ENCODE measurements around the gene XXYLT1. TPM values are rescaled to one million over a fixed set of nuclear protein-coding genes. Genes with fewer than 3 reads are reported as not detected.
A peak's percentile ranks its signal among the peaks of the same experiment; 100 is the strongest.

Gene XXYLT1
- total and polyA plus RNA-seq, 2 donors from 2014 or later, result 5.7 to 10.7 TPM

GRCh38 chr3:195181113-195181498, 89.9 kb downstream of the XXYLT1 start:
- H3K4me1 ChIP-seq (ENCODE audit: control insufficient read depth in 2 of 3, insufficient read depth in 2 of 3, low read depth in 1 of 3, low read length in 3 of 3), result peaks cover 0 to 12% (median 3%) of the 10 kb centered on the region in 3 donors
- no peak for FAIRE-seq
- H3K27ac ChIP-seq (ENCODE audit: low read depth in 2 of 2, low read length in 2 of 2), result no peak overlapping the region
- intact Hi-C loops (cut with DNase I), result no loop called here
- H3K4me3 ChIP-seq (ENCODE audit: low read length in 3 of 3), result no peak overlapping the region
- no peak overlapping the region for H3K9ac ChIP-seq (ENCODE audit: low read length in 3 of 3)
- no peaks in the 10 kb centered on the region for H3K9me3 ChIP-seq (ENCODE audit: control insufficient read depth in 2 of 3, insufficient read depth in 1 of 3, low read length in 3 of 3)
- no peaks in the 10 kb centered on the region for H3K36me3 ChIP-seq (ENCODE audit: control insufficient read depth in 2 of 3, insufficient read depth in 3 of 3, low read length in 3 of 3)
- no peak for DNase-seq
- no peak for TF ChIP-seq CTCF (IDR thresholded peaks at IDR 0.05; ENCODE audit: borderline replicate concordance, extremely low read depth, insufficient read depth)
- H3K27me3 ChIP-seq (ENCODE audit: control insufficient read depth, insufficient read depth, low read length), result no peaks in the 10 kb centered on the region

GRCh38 chr3:195180490-195181112, 90.4 kb downstream of the XXYLT1 start:
- H3K4me1 ChIP-seq (ENCODE audit: control insufficient read depth in 2 of 3, insufficient read depth in 2 of 3, low read depth in 1 of 3, low read length in 3 of 3), result peaks cover 0 to 12% (median 3%) of the 10 kb centered on the region in 3 donors
- H3K27ac ChIP-seq (ENCODE audit: low read depth in 2 of 2, low read length in 2 of 2), result no peak overlapping the region

GRCh38 chr3:195179776-195180489, 91.0 kb downstream of the XXYLT1 start:
- Histone ChIP-seq H3K4me3 (ENCODE audit: low read length in 3 of 3) (no peak overlapping the region), H3K36me3 (ENCODE audit: control insufficient read depth in 2 of 3, insufficient read depth in 3 of 3, low read length in 3 of 3) (no peaks in the 10 kb centered on the region), H3K9ac (ENCODE audit: low read length in 3 of 3) (no peak overlapping the region), H3K9me3 (ENCODE audit: control insufficient read depth in 2 of 3, insufficient read depth in 1 of 3, low read length in 3 of 3) (no peaks in the 10 kb centered on the region), H3K27me3 (ENCODE audit: control insufficient read depth, insufficient read depth, low read length) (no peaks in the 10 kb centered on the region), H3K27ac (ENCODE audit: low read depth in 2 of 2, low read length in 2 of 2) (no peak overlapping the region), H3K4me1 (ENCODE audit: control insufficient read depth in 2 of 3, insufficient read depth in 2 of 3, low read depth in 1 of 3, low read length in 3 of 3) (peaks cover 0 to 12% (median 3%) of the 10 kb centered on the region in 3 donors)
- FAIRE-seq, result no peak
- no peak for DNase-seq
- TF ChIP-seq CTCF (IDR thresholded peaks at IDR 0.05; ENCODE audit: borderline replicate concordance, extremely low read depth, insufficient read depth), result no peak
- intact Hi-C loops (cut with DNase I), result no loop called here

More at GRCh38 chr3:195180490-195181112, 90.4 kb downstream of the XXYLT1 start:
- no peak for FAIRE-seq
- H3K4me3 ChIP-seq (ENCODE audit: low read length in 3 of 3), result no peak overlapping the region
- TF ChIP-seq CTCF (IDR thresholded peaks at IDR 0.05; ENCODE audit: borderline replicate concordance, extremely low read depth, insufficient read depth), result no peak
- intact Hi-C loops (cut with DNase I), result no loop called here
- H3K9ac ChIP-seq (ENCODE audit: low read length in 3 of 3), result no peak overlapping the region
- peak in 3 of 5 donors; percentile 39 to 58 (median 54) for DNase-seq
- no peaks in the 10 kb centered on the region for H3K36me3 ChIP-seq (ENCODE audit: control insufficient read depth in 2 of 3, insufficient read depth in 3 of 3, low read length in 3 of 3)
- no peaks in the 10 kb centered on the region for H3K9me3 ChIP-seq (ENCODE audit: control insufficient read depth in 2 of 3, insufficient read depth in 1 of 3, low read length in 3 of 3)
- no peaks in the 10 kb centered on the region for H3K27me3 ChIP-seq (ENCODE audit: control insufficient read depth, insufficient read depth, low read length)
